Stimulated activated CD4-positive, alpha-beta T cell treated with anti-CD3 and anti-CD28 coated beads, Interleukin-1b, Interleukin-23, amount 100 ng/mL, for 48 hours (primary cell): ENCODE measurements around the gene DNAH7.

ENCODE experiments used
- DNase-seq: peaks from one replicate; pipeline ENCODE4 v3.0.0-alpha.2; 2020

The DNAH7 gene

DNA sequence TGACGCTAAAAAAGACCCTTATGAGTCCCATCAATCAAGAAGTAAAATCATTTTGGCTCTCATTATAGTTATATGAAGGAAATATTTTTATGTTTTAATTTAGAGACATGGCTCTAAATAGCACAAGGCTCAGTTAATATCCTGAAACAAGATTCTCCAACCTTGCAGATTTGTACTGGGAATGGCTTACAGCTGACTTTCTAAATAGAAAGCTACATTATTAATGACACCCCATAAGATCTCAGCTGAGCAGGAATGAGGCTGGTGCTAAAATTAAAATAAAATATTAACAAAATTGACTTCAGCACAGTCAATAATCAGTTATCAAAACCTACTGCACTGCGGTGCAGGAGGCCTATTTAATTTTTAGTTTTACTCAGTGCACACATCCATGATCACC, 274.8 kb downstream of the DNAH7 start:
- DNase-seq: no peak

DNA sequence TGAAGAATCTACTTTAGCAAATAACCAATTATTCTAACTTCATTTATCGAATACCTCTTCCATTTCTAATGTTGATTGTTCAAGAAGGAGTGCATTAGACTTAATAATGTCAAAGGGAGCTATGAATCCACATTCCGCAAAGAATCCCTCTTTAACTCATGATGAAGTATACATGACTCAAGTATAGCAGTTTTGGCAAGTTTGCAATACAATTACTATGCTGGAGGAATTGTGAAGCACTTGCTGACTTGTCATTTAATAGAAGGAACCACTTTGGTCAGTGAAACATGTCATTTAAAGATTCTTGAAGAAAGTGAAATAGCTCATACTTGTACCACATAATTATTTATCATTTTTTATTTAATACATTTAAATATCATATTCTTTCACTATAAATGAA, 286.5 kb downstream of the DNAH7 start:
- DNase-seq: no peak

DNA sequence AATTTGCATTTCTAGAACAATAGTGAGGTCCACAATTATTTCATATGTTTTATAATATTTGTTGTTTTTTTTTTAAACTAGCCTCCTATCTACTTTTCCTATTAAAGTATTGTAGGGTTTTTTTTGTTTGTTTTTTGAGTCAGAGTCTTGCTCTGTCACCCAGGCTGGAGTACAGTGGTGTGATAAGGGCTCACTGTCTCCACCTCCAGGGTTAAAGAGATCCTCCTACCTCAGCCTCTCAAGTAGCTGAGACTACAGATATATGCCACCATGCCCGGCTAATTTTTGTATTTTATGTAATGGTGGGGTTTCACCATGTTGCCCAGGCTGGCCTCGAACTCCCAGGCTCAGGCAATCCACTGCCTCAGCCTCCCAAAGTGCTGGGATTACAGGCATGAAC, 289.1 kb downstream of the DNAH7 start:
- DNase-seq: no peak

DNA sequence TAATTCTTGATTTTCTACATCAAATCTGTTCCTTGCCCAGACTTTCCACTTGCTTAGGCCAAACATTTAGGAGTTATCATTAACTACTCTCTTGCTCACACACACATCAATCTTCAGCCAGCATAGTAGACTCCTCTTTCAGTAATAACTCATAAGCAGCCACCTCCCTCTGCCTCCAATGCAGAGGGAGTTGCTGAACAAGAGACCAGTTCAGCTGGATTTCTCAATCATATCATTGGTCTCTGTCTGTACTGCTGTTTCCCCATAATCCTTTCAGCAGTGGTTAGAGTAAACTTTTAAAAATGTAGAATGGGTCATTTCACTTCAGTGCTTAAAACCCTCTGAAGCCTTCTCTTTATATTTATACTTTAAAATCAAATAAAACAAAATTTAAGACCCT, 298.7 kb downstream of the DNAH7 start:
- no peak for DNase-seq

DNA sequence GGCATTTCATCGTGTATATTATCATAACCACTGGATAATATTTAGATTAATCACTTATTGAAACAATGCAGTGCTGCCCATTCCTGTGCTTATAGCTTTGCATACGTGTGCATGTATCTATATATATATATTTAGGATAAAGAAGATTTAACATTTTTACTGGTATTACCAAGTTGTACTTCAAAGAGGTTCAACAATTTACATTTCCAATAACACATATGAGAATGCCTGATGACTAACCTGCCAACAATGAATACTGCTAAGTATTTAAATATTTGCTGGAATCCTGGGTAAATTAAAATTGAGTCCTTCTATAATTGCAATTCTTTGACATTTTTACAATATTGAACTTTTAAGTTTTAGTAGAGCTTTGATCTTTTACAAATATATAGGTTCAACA, 300.2 kb downstream of the DNAH7 start:
- no peak for DNase-seq

DNA sequence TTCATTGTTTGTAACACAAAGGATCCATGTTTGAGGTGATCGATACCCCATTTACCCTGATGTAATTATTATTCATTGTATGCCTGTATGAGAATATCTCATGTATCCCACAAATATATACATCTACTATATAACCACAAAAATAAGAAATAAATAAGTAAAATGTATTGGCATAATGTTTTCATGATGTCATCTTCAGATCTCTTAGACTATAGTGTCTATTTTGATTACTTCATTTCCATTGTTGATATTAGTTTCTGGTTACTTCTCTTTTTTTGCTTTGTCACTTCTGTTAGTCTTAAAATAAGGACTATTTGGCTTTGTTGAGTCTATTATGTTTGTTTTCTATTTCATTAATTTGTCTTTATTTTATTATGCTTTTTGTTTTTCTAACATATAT, 301.9 kb downstream of the DNAH7 start:
- no peak for DNase-seq

DNA sequence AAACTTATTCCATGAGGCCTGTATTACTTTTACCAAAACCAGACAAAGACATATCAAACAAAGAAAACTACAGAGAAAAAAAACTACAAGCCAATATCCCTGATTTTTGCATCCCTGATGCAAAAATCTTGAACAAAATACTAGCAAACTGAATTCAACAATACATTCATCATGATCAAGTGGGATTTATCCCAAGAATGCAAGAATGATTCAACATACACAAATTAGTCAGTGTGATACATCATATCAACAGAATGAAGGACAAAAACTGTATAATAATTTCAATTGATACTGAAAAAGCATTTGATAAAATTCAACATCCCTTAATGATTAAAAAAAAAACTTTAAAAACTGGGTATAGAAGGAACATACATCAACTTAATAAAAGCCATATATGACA, 304.8 kb downstream of the DNAH7 start:
- no peak for DNase-seq

DNA sequence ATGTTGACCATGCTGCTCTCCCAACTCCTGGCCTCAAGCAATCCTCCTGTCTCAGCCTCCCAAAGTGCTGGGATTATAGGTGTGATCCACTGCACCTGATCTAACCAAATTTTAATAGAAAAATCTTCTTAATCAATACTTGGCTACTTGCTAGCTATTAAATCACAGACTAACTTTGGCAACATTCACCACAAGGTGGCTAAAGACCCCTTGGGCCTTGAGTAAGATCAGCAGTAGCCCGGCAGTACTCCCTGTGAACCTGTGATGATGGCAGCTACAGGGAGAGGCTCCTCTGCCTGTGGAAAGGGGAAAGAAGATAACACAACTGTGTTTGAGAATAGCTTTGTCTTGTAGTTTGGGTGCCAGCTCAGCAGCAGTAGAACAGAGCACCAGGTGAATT, 308.8 kb downstream of the DNAH7 start:
- no peak for DNase-seq

DNA sequence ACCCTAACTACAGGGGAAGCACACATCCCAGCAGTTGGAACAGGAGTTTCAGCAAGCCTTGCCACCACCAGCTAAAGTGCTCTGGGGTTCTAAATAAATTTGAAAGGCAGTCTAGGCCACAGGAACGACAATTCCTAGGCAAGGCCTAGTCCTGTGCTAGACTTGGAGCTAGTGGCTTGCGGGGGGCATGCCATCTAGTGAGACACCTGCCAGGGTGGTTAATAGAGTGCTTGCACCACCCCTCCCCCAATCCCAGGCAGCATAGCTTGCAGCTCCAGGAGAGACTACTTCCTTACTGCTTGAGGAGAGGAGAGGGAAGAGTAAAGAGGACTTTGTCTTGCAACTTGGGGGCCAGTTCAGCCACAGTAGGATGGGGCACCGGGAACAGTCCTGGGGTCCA, 309.8 kb downstream of the DNAH7 start:
- no peak for DNase-seq

DNA sequence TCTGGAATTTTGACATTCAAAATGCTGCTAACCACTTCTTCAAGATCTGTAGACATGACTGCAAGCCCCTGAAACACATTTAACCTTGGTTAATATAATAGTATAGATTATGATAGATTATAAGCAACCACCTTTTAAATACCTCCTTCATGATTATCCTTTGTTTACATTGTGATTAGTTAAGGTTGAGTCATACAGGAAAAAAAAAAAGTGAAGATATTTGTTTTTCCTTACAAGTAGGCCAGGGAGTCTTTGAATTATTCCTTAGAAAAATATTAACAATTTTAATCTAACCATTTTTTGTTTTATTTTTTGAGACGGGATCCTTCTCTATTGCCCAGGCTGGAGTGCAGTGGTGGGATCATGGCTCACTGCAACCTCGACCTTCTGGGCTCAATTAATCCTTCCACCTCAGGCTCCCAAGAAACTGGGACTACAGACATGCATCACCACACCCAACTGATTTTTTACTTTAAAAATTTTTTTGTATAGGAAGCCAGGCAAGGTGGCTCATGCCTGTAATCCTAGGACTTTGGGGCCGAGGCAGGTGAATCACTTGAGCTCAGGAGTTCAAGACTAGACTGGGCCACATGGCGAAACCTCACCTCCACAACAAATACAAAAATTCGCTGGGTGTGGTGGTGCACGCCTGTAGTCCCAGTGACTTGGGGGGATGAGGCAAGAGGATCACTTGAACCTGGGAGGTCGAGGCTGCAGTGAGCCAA, 312.3 kb downstream of the DNAH7 start:
- no peak for DNase-seq

DNA sequence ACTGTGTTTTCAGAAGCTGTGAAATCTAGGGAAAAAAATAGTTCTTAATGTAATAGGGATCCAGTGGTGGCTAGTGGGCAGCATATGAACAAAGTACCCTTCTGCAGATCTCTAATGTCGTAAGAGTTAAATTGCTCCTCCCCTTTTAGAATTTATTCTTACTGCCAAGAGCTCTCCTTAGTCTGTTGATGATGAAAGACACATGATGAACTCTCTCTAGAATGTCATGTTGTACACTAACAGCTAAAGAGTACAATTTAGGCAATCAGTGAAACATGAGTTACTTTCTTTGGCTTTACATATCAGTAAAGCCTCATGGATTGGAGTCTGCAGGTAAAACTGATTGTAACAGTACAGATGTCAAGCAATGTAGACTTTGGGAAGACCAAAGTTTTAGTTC, 327.4 kb downstream of the DNAH7 start:
- no peak for DNase-seq

DNA sequence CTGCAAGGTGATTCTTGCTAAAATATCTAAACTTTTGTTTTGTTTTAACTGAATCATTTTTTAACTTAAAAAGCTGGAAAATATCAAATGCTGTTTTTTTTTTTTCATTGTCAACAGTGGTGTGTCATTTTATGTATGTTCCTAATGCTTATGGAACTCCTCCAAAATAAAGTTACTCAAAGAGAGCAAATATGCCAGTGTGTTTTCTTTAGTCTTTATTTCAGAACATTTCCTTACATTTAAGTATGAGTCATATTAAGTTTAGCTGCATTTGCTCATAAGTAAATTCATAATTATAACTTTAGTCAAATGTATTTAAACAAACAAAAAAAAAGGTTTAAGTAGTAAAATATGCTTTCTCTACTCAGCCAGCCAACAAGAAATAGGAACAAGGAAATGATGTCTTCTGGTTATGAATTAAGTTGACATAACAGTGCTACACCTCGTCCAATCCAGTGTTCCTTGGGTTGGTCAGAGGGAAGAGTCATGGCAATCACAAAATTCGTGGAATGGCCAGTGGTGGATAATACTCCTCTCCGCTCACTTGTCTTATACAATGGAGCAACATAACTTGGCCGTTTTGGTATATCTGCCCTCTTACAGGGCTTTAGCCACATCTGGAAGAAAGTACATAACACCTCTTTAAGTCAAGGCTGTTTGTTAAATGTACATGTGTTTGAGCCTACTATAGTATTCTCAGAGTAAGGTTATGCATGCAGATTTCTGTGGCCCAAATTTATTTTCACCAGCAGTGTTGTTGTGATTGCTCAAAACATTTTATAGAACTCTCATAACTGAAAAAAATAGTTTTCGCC, 330.9 kb downstream of the DNAH7 start:
- no peak for DNase-seq

DNA sequence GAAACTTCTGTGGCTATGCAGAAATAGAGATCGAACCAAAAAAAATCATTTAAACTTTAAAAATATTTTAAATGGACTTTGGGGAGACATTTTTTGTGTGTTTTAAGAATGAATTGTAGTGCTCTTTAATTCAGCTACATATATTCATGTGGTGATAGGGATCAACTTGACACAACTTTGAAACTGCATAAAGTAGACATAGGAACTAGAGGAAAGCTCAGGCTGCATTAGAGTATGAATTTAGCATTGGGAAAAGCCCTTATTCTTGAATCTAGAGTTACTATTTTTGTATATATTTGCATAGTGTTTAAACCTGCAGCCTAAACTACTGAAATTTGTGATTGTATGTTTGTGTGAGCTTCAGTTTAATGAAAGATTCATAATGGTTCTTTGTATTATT, 333.3 kb downstream of the DNAH7 start:
- no peak for DNase-seq

DNA sequence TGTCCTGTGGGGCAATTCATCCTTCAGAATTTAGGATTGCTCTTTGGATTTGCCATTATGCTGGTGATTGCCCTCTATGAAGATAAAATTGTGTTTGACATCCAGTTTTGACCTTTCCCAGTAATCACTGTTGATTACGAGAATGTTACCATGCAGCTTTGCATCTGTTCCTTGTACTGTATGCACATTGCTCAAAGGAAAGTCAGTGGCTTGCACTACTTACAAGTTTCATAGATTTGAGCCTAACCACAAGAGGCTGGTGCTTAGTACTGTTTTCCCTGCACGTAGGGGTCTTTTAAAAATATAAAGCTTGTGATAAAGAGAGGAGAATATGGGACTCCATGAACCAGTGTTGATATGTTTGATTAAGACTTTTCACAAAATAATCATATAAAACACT, 333.7 kb downstream of the DNAH7 start:
- DNase-seq: no peak

DNA sequence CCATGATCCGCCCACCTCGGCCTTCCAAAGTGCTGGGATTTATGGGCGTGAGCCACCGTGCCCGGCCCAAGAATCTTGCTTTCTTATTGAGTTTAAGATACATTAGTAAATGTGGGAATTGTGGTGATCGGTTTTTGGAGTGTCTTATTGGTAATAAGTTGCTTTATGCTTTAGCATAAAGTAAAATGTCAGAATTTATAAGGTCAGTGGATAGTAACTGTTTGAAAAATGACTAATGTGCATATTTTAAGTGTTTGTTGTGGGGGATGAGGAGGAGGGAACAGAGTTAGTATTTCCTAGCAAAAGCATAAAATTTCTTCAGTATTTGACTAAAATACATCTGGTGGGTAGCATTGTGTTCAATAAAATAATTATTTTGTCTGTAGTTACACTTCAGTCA, 334.2 kb downstream of the DNAH7 start:
- no peak for DNase-seq

DNA sequence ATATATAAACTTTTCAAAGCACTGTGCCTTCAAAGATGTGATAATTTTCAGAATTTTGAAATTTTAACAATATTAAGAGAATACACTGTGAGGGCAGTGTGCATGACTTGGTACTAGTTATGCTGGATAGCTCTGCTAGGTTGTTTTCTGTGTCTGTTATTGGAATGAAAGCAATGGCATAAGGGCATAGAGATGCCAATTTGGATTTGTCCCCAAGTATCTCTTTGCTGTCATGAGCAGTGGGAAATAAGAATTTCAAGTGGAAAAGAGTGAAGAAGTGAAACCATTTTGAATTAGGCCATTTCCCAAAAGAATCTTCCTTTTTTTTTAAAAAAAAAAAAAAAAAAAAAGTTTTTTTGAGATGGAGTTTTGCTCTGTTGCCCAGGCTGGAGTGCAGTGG, 334.8 kb downstream of the DNAH7 start:
- DNase-seq: no peak

DNA sequence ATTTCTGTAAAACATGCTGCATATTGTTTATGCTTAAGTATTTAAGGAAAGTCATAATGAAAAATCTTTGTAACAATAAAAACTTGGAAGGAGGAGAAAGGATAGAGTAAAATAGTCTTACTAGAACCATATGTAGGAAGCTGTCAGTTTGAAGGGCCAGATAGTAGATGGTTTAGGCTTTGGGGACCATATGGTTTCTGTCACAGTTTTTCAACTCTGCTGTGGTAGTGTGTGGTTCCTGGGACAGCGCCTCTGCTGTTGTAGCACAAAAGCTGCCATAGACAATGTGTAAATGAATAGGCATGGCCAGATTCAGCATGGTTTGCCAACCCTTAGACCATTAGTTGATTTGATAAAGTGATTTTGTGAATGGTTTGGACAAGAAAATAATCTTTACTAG, 336.1 kb downstream of the DNAH7 start:
- no peak for DNase-seq

DNA sequence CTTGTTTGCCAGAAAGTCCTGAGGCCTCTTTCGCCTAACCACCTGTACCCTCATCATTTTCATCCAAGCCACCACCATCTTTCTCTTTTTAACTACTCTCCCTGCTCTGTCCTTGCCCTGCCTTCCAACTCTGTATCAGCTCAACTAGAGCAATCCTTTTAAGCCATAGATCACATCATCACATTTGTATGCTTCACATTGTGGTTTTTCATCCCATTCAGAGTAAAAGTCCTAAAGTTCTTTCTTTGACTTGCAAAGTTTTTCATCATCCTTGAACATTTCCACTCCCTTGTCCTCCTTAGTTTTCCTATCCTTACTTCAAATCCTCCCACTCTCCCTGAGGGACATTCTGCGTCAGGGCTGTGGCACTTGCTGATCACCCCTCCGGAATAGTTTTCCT, 337.7 kb downstream of the DNAH7 start:
- no peak for DNase-seq

DNA sequence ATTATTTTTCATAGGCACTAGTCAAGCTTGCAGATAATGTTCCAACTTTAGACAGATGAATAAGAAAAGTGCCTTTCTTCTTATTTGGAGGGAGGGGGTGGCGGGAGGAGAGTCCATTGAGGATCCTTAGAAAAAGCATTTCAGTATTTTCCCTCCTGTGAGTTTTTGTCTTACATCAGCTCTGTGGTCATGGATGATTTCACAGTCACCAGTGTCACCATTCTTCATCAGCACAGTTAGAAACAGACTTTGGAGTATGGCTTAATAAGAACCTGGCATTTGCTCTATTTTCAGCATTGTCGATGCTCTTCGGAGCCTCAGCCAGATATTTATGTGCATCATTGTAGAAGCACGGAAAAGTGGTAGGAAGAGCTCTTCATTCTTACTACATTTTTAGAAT, 341.5 kb downstream of the DNAH7 start:
- no peak for DNase-seq

DNA sequence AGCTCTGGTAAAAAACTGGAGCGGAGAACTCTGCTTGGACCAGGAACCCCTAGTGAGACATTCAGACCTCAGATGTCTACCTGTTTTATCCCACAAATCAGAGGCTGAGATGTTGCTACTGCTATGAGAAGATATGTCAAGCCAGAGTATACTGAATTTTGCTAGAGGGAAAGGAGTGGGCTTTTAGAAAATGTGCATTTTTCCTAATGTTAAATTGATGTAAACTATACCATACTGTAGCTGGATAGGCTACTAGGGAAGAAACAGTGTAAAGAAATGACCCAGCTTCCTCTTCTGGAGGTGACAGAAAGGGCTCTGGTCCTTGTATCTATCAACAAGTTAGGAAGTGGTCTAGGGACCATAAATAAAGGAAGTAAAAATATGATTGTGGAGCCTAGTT, 346.6 kb downstream of the DNAH7 start:
- no peak for DNase-seq

DNA sequence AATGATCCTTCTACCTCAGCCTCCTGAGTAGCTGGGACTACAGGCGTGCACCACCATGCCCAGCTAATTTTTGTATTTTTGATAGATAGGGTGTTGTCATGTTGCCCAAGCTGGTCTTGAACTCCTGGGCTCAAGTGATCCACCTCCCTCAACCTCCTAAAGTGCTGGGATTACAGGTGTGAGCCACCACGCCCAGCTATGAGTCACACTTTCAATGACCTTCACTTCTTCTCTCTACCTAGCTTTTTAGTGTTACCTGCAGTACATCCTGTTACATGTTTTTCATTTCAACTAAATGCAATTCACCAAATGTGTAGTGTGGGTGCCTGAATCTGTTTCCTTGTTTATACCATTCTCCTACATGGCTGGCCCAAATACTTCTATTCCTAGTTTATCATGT, 347.6 kb downstream of the DNAH7 start:
- no peak for DNase-seq

DNA sequence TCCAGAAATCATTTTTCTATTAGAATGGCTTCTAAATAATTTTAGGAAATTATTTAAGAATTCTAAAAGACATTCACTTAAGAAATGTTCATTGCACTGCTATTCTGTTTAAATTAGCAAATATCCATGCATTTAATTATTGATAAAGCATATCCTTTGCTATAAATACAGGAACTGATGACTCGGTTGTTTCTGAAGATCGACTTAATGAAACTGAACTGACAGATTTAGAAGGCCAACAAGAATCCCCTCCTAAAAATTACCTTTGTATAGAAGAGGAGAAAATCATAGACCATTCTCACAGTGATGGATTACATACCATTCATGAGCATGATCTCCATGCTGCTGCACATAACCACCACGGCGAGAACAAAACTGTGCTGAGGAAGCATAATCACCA, 352.2 kb downstream of the DNAH7 start:
- DNase-seq: no peak

DNA sequence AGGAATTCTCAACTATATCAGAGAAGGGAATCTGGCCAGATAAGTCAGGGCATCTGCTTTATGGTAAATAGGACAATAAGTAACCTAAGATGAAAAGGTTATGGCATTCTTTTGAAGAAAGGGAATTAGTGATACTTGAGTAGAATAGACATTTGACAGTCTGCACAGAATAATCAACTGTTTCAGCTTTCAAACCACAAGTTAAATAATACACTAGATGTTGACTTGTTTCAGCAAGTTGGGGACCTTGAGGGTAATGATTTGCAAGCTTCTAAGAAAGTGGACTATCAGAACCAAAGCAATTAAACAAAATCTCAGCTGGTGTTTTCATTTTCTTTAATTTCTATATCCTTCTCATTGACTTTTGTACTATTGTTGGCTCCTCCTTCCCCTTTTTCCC, 357.2 kb downstream of the DNAH7 start:
- DNase-seq: no peak

DNA sequence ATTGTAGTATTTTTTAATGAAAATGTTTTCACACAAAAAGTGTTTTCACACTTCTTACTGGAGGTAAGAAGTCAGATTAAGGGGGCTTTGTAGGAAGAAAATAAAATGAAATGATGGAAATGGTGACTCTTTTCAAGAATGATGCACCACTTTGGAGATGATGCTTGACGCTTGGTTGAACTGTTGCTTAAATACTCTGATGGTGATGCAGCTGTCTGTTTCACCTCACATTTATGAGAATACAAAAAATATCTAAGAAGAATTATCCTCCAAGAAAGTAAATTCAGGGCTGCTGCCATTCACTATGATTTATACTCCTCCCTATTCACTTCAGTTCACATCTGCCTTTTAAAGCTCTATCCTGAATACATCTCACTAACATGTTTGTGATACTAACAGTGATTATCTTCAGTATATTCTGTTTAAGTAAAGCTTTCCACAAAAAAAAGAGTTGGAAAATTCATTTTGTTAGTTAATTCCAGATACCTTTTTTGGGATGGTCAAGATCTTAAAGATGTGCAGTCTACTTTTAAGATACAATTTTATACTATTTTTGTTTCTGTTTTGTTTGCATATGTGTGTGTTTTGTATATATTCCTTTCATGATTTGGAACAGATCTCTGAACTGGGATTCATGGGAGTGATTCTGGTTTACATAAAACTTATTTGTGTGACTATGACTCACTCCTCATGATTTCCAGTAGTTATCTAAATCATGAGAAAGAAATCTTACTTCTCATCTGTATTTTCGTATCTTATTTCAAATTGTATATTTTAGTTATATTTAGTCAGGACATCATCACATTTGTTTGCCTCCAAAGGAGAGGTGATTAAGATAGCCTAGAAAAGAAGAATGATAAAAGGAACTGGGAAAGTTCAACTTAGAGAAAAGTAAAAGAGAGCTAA, 358.5 kb downstream of the DNAH7 start:
- no peak for DNase-seq
